Activated CD4-positive, CD25-positive, alpha-beta regulatory T cell treated with anti-CD3 and anti-CD28 coated beads, Interleukin-2, amount 50 U/mL, for 16 hours (primary cell): ENCODE measurements around the gene PTPRC.
"Not testable (repeated sequence)": the region's sequence is repeated elsewhere in the genome, so short reads cannot be mapped to it uniquely, and the experiment has no call there.

Experiments used
- DNase-seq: peaks from one replicate; pipeline ENCODE4 v3.0.0-alpha.2; 2020; ENCODE audit warnings: low read depth, low spot score

PTPRC gene, protein sequence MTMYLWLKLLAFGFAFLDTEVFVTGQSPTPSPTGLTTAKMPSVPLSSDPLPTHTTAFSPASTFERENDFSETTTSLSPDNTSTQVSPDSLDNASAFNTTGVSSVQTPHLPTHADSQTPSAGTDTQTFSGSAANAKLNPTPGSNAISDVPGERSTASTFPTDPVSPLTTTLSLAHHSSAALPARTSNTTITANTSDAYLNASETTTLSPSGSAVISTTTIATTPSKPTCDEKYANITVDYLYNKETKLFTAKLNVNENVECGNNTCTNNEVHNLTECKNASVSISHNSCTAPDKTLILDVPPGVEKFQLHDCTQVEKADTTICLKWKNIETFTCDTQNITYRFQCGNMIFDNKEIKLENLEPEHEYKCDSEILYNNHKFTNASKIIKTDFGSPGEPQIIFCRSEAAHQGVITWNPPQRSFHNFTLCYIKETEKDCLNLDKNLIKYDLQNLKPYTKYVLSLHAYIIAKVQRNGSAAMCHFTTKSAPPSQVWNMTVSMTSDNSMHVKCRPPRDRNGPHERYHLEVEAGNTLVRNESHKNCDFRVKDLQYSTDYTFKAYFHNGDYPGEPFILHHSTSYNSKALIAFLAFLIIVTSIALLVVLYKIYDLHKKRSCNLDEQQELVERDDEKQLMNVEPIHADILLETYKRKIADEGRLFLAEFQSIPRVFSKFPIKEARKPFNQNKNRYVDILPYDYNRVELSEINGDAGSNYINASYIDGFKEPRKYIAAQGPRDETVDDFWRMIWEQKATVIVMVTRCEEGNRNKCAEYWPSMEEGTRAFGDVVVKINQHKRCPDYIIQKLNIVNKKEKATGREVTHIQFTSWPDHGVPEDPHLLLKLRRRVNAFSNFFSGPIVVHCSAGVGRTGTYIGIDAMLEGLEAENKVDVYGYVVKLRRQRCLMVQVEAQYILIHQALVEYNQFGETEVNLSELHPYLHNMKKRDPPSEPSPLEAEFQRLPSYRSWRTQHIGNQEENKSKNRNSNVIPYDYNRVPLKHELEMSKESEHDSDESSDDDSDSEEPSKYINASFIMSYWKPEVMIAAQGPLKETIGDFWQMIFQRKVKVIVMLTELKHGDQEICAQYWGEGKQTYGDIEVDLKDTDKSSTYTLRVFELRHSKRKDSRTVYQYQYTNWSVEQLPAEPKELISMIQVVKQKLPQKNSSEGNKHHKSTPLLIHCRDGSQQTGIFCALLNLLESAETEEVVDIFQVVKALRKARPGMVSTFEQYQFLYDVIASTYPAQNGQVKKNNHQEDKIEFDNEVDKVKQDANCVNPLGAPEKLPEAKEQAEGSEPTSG (N-terminal part only)

DNA sequence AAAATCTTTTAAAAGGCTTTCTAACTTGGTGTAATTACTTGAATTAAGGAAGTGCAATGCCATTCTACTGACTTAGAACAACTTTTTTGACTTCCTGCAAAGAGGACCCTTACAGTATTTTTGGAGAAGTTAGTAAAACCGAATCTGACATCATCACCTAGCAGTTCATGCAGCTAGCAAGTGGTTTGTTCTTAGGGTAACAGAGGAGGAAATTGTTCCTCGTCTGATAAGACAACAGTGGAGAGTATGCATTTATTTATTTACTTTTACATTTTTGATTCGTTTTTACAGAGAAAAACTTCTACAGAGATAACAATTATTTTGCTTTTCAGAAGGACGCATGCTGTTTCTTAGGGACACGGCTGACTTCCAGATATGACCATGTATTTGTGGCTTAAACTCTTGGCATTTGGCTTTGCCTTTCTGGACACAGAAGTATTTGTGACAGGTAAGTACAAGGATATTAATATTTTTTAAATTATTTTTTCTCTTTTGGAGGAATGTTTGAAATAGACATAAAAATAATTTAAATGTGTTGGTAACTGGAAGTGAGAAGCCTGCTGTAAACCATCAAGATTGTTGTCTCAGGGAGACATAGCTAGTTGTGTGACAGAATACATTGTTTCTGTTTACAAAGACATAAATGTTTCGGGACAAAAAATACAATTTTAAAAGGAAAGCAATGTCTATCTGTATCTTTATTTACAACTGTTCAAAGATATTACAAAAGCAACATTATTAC, at the start of gene PTPRC:
PTPRC (plus strand) TSS at position 147 of the 742 bp plus-strand sequence; CDS start at position 376, 229 bp downstream.
- no peak for DNase-seq

DNA sequence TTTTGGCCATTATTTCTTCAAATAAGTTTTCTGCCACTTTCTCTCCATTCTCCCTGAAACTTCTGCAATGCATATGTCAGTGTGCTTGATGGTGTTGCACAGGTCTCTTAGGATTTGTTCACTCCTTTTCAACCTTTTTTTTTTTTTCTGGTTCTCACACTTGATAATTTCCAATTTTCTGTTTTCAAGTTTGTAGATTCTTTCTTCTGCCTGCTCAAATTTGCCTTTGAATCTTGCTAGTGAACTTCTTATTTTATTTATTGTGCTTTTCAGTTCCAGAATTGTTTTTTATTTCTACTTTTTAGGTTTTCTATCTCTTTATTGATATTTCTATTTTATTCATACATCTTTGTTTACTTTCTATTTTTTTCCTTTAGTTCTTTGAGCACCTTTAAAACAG, 48.4 kb upstream of the PTPRC start:
- no peak for DNase-seq

DNA sequence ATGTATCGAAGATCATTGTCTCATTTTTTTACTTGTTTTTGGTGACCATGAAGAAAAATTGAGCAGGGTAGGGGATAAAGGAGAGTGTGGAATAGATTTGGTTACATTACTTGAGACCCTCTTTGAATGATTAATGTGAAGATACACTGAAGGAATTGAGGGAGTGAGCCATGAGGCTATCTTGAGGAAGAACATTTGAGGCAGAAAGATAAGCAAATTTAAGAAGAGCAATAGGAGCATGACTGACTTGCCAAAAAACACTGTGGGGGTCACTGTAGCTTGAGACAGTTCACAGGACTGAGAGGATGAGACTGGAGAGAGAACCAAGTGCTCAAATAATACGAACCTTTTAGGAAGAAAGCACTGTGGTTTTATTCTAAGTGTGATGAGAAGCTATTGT, 43.1 kb upstream of the PTPRC start:
- no peak for DNase-seq

DNA sequence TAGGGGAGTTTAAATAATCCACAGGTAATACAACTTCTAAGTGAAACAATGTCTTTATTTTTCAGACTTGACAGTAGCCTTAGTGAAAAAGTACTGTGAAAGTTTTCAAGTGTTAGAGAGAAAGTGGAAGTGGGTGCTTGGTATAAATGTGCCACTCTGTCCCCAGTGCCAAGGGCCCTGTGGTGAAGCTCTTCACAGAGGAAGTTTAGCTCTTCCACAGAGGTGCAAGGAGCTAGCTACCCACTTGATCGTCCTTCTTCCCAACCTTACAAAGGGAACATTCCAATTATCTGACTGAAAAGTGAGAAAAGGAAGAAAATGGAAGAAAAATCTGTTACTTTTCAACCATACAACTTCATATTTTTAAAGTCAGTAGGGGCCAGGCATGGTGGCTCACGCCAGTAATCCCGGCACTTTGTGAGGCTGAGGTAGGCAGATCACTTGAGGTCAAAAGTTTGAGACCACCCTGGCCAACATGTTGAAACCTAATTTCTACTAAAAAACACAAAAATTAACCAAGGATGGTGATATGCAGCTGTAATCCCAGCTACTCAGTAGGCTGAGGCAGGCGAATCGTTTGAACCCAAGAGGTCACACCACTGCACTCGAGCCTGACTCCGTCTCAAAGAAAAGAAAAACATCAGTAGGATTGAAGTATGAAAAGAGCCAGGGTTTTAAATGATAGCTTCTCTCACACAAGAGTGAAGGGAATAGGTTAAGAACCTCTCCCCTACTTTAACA, 41.0 kb upstream of the PTPRC start:
- DNase-seq = no peak

DNA sequence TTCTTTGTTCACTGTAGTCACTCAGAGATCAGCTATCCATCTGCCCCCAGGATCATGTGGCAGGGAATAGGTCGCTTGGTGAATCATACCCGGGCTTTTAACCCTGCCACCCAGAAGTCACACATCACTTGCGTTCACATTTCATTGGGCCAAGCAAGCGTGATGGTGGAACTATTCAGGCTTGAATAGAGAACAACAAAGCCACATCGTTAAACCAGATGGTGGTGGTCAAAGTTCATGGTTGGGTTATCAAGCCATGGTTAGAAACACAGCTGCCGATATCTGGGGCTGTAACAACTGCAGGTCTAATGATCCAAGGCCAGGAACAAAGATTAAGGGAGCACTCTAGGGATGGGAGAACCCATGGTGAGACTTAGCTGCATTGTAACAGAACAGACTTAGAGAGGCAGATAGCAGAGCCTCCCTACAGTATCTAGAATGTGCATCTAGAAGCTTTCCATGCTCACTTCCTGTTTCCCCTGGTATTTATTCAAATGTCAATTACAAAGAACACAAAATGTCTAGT, 40.0 kb upstream of the PTPRC start:
- DNase-seq = no peak

DNA sequence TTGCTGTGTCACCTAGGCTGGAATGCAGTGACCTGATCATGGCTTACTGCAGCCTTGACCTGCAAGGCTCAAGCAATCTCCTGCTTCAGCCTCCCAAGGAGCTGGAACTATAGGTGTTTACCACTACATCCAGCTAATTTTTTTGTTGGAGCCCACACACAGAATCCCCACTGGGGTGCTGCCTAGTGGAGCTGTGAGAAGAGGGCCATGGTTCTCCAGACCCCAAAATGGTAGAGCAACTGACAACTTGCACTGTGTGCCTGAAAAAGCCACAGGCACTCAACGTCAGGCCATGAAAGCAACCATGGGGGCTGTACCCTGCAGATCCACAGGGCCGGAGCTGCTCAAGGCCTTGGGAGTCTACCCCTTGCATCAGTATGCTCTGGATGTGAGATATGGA, 39.1 kb upstream of the PTPRC start:
- no peak for DNase-seq

DNA sequence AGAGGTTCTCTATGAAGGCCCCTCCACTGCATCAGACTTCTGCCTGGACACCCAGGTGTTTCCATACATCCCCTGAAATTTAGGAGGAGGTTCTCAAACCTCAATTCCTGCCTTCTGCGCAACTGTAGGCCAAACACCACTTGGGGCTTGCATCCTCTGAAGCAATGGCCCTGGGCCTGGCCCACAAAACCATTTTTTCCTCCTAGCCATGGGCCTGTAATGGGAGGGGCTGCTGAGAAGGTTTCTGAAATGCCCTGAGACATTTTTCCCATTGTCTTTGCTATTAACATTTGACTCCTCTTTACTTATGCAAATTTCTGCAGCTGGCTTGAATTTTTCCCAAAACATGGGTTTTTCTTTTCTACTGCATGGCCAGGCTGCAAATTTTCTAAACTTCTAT, 37.9 kb upstream of the PTPRC start:
- no peak for DNase-seq

DNA sequence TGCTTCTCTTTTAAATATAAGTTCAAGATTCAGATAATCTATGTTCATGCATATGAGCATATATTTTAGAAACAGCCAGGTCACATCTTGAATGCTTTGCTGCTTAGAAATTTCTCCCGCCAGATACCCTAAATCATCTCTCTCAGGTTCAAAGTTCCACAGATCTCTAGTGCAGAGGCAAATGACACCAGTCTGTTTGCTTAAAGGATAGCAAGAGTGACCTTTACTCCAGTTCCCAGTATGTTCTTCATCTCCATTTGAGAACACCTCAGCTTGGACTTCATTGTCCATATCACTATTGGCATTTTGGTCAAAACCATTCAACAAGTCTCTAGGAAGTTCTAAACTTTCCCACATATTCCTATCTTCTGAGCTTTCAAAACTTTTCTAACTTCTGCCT, 37.5 kb upstream of the PTPRC start:
- not testable (repeated sequence) for DNase-seq

DNA sequence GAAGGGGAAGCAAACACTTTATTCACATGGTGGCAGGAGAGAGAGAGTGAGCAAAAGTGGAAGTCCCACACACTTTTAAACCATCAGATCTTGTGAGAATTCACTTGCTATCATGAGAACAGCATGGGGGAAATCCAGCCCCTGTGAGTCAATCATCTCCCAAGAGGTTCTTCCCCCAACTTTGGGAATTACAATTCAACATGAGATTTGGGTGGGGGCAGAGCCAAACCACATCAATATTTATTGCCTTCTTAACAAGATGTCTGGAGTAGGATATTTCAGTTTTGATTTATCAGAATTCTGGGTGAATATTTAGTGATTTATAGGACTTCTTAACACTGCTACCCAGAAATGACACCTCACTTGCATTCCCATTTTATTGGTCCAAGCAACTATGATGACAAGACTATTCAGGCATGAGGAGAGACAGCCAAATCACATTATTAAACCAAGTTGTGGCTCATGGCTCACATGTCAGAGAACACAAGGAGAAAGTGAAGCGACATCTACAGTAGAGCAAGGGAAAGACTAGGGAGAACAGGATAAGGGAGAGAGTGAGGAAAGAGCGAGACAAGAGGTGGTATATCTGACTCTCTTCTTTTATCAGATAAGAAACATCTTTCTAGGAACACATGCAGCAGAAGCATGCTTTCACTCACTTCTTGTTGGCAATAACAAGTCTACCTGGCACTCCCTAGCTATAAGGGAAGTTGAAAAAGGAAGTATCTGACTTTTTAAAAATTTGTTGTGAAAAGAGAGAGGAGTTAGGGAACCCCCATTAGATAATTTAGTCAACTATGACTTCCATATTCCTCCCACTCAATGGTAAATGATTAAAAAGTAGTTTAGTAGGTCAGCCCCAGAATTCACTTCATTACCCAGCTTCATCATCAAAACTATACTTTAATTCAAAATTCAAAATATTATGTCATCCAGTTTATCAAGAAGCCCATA, 36.6 kb upstream of the PTPRC start:
- no peak for DNase-seq

DNA sequence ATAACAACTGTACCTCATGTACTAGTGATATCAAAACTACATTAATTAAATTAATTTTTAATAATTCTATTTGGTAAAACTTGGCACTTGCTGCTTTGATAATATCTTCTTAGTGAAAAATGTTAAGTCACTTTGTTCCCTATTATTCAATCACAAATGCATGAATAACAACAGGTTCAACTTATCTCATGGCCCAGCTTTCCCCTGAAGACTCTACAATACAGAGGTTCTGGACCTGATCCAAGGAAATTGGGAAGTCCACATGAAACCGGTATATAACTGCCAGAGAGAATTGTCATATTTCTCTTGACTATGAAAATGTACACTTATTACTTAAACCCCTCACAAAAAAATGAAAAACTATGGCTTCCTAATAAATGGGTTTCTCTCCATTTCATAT, 33.9 kb upstream of the PTPRC start:
- DNase-seq = no peak

DNA sequence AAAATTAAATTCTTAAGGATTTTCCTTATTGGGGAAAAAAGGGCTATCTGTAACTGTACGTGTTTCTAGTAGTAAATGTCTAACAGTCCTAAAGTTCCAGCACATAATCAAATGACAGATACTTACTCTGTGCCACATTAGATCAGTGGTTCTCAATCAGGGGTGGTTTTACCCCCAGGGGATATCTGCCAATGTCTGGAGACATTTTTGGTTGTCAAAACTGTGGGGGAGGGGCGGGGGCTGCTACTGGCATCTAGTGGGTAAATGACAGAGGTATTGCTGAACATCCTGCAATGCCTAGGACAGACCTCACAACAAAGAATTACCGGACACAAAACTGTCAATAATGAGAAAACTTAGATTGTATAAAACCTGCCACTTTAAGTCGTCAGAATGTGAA, 33.4 kb upstream of the PTPRC start:
- DNase-seq = no peak

DNA sequence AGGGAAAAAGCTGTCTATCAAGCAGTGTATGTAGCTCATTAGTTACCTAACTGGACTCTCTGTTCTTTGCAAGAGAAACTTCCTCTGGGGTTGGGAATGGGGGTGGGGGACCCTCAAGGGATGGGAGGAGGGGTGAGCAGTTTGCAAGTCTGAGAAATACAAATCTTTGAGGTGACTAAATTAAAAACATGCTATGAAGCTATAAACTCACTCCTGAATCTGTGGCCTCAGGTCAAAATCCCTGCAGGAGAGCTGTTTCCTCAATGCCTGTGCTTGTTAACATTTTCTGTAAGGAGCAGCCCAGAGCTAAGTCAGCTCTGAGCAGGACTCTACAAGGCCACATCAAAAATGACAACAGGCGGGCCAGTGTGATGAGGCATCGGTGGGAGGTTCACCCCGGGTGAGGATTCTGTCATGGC, 32.8 kb upstream of the PTPRC start:
- DNase-seq = no peak

DNA sequence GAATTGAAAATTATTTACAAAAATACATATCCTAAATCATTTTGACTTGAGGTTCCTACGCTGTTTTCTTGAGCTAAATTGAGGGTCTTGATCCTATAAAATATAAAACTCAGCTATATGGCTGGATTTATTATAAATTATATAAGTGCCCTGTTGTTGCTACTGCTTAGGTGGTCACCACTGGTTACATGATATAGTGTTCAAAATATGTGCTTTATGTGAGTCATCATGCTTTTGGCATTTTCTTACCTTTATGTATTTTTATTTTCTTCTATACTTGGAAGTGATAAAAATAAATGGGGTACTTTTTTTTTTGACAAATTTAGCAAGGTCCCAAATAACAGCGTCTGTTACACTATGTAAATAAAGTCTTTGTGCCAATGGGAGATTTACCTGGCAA, 31.1 kb upstream of the PTPRC start:
- DNase-seq = no peak

DNA sequence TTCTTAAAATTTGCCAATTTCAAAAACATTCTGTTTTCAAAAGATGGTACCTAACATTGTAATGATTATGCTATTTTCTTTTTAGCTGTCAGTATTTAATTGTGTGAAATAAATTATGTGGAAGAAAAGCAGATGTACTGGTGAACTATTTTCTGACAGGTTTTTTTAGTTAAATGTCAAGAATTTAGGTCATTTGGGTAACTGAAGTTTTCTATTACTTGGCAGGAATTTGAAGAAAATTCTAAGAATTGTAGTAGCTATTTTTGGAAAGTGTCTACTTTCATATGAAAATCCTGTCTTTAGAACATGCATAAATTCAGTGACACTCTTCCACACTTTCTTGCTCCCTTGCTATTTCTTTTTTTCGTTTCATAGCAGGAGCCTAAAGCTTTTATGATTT, 28.5 kb upstream of the PTPRC start:
- no peak for DNase-seq

DNA sequence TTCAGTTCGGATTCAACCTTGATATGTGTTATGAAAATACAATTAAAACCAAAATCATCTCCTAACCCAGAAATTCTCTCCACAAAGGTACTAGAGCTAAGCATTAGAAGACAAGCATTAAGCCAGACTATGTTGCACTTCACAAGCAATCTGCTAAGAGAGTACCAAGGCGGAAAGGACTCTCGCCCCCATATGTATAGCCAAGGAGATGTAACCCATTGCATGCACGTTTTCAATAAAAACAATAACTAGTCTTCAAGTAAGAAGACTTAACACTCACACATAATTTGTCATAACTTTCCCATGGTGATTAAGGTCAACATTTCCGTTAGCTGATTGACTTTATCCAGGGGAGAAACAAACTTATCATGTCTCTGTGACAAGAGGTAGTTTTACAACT, 27.6 kb upstream of the PTPRC start:
- DNase-seq = no peak

DNA sequence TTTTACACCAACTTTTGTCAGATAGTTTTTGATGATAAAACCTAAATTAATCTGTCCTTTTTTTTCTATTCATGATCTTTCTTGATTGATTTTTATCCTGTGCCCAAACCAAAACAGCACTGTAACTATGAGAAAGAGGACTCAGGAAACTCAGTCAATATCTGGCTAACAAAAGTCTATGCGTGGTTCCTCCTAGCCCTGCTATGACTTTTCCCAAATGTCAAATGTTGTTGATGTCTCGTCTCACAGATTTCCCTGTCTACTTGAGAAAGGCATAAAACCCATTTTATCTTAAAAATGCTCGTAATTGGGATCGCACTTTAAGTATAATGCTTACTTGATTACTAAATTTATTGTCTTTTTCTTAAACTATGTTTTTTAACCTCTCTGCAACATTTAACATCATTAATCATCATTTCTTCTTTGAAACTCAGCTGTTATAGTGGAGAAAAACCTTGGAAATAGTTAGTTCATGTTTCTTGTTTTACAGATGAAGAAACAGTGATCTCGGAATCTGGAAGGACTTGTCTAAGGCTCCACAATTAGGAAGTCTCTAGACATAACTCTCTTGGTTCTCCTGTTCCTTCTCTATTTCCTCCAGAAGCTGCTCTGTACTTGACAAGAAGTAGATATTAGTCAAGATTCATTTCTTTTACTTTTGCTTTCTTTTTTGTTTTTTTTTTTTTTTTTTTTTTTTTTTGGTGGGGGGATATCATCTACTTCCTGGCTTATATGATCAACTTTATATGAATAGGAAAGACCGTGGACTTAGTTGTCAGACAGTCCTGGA, 26.2 kb upstream of the PTPRC start:
- DNase-seq = no peak

DNA sequence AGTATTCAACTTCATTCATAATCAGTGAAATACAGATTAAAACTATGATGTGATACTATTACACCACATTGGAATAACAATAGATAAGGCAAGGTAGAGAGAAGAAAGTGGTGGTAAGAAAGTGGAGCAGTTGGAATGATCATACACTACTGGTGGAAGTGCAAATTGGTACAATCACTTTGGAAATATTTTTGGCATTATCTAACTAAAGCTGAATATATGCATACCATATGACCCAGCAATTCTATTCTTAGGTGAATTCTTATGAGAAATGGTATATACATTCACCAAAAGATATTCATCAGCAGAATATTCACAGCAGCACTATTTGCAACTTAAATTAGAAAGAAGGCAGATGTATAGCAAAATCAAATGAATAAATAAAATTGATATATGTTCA, 21.4 kb upstream of the PTPRC start:
- DNase-seq = no peak

DNA sequence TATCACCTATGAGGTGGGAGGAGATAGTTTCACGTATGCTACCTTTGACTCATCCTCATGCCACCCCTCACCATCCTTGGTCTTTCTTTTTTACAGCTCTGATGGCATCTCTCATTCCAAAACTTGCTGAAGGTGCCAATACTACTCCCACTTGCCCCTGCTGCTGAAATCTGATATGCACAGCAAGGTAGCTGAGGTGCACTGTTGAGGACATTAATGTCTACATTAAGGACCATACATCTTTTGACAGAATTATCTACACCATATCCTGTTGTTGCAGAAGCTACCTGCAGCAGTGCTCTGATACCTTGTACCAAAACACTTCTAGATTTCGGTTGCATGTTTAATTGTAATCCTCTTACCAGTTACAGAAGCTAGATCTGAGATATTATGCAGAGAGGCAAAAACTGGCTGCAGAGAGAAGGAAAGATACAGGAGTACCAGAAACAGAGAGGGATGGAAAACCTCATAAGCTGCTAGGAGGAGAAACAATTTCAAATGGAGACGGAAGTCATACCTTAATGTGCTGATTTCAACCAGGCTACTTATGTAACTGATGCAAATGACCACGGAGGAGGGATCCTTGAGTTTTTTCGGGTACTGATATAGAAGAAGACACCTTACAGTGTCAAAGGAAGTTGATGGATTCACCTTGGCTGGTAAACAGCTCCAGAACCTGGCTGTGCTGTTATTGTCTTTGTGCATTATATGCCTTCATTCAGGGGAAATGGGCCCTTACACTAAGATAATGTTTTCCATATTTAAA, 19.3 kb upstream of the PTPRC start:
- DNase-seq = no peak
